CD8-positive, alpha-beta memory T cell (primary cell): ENCODE measurements around the gene C14orf132. TPM values are rescaled to one million over a fixed set of nuclear protein-coding genes. Genes with fewer than 3 reads are reported as not detected.
A peak's percentile ranks its signal among the peaks of the same experiment; 100 is the strongest.

ENCODE experiments used
- CTCF ChIA-PET: fragments of 350-600 bp; sonication (Branson Sonifier 250); formaldehyde crosslinking; loops from one replicate; lab custom pipeline; 2021; ENCODE audit warnings: antibody characterized with exemption; lab: Charles Lee
- POLR2A ChIA-PET: fragments of 350-600 bp; sonication (Branson Sonifier 250); formaldehyde crosslinking; loops from one replicate; lab custom pipeline; 2021; ENCODE audit warnings: antibody characterized with exemption; lab: Charles Lee
- DNase-seq, 5 donors: peaks; one replicate each; pipeline versions ENCODE4 v3.0.0 to v3.0.0-alpha.2; 2020 to 2022; ENCODE audit warnings: mixed read lengths in 1 of 5
- H3K27ac ChIP-seq: one replicate; pipeline ENCODE4 v1.7.0; 2013; ENCODE audit warnings: low read depth, mild to moderate bottlenecking, low read length, moderate library complexity
- H3K27me3 ChIP-seq: 2 replicates; pipeline ENCODE4 v1.7.0; 2013; ENCODE audit warnings: low read length, mild to moderate bottlenecking; ENCODE audit not compliant: insufficient read depth, poor library complexity, severe bottlenecking
- H3K36me3 ChIP-seq: 2 replicates; pipeline ENCODE4 v1.7.0; 2013; ENCODE audit warnings: mild to moderate bottlenecking, low read length, moderate library complexity; ENCODE audit not compliant: insufficient read depth
- H3K4me1 ChIP-seq: 2 replicates; pipeline ENCODE4 v1.7.0; 2013; ENCODE audit warnings: mild to moderate bottlenecking, low read length, moderate library complexity; ENCODE audit not compliant: insufficient read depth
- H3K4me3 ChIP-seq: 2 replicates; pipeline ENCODE4 v1.7.0; 2013; ENCODE audit warnings: mild to moderate bottlenecking, low read length
- H3K9me3 ChIP-seq: 2 replicates; pipeline ENCODE4 v1.7.0; 2013; ENCODE audit warnings: mild to moderate bottlenecking, low read length
- H3K27ac Mint-ChIP-seq, 8 donors: one replicate each; pipeline ENCODE4 v1.8.0; 2020 to 2021; ENCODE audit warnings: mixed read lengths in 8 of 8, mild to moderate bottlenecking in 6 of 8, inconsistent platforms in 3 of 8, moderate library complexity in 3 of 8
- H3K27me3 Mint-ChIP-seq, 2 donors: one replicate each; pipeline ENCODE4 v1.8.0; 2020 to 2021; ENCODE audit warnings: mixed read lengths in 2 of 2, mild to moderate bottlenecking in 1 of 2, moderate library complexity in 1 of 2
- H3K36me3 Mint-ChIP-seq, 3 donors: one replicate each; pipeline ENCODE4 v1.8.0; 2020 to 2021; ENCODE audit warnings: mixed read lengths in 3 of 3, inconsistent platforms in 1 of 3, mild to moderate bottlenecking in 1 of 3
- H3K4me1 Mint-ChIP-seq, 3 donors: one replicate each; pipeline ENCODE4 v1.8.0; 2020 to 2021; ENCODE audit warnings: mixed read lengths in 3 of 3, inconsistent platforms in 1 of 3, mild to moderate bottlenecking in 1 of 3
- H3K4me3 Mint-ChIP-seq, 7 donors: one replicate each; pipeline ENCODE4 v1.8.0; 2020 to 2021; ENCODE audit warnings: mixed read lengths in 7 of 7, mild to moderate bottlenecking in 6 of 7, moderate library complexity in 4 of 7, inconsistent platforms in 2 of 7
- H3K9me3 Mint-ChIP-seq, 5 donors: one replicate each; pipeline ENCODE4 v1.8.0; 2020 to 2022; ENCODE audit warnings: mixed read lengths in 5 of 5, mild to moderate bottlenecking in 3 of 5, moderate library complexity in 2 of 5, inconsistent platforms in 1 of 5
- polyA plus RNA-seq: library from polyadenylated mRNA; unstranded; fragments of 300-500 nt; fragmentation: Illumina TruSeq; gene quantifications from one replicate; pipeline ENCODE4 v1.2.3, GENCODE V29; 2021
- total RNA-seq, 2 experiments: library from RNA; stranded (reverse); gene quantifications; one replicate each; pipeline ENCODE4 v1.2.3, GENCODE V29; 2021

C14orf132 gene
- total and polyA plus RNA-seq, 3 experiments from 2014 or later = 0.29 to 0.61 (median 0.58) TPM

DNA sequence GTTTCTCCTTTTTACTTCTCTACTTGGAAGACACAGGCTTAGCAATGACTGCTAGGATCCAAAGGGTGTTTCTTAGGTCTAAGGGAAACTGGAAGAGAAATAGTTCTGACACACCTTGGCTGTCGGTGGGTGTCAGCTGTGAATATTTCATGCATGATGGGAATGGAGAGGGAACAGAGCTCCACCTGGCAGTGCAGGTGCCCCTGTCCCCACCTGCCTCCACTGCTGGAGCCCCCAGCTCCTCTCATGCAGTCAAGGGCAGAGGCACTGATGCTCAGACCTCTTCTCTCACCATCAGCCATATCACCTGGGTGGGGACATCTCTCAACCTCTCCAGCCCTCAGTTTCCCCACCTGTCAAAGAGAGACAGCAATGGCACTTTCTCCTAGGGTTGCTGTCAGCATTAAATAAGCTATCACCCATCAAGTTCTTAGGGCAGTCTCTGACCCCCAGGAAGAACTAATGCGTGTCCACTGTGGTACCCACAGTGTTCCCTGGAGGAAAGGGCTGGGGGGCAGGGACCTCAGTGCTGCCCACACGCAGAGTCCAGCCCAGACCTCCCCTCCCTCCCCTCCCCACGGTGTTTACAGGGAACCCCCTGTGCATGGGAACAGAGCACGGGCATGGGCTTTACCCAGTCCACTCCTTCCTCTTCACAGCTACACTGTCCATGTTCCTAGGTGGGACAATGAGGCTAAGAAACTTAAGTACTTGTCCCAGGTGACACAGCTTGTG, 69.1 kb downstream of the C14orf132 start:
- Mint-ChIP-seq H3K4me1 (no peaks in the 10 kb centered on the region), H3K9me3 (no peaks in the 10 kb centered on the region), H3K36me3 (no peaks in the 10 kb centered on the region), H3K4me3 (no peak overlapping the region), H3K27me3 (peaks cover 3 to 41% of the 10 kb centered on the region in 2 donors), H3K27ac (no peak overlapping the region)
- ChIA-PET POLR2A (no interaction called here), CTCF (no interaction called here)
- no peak for DNase-seq
- Histone ChIP-seq H3K4me1 (no peaks in the 10 kb centered on the region), H3K9me3 (no peaks in the 10 kb centered on the region), H3K36me3 (no peaks in the 10 kb centered on the region), H3K27me3 (no peaks in the 10 kb centered on the region), H3K27ac (no peak overlapping the region), H3K4me3 (no peak overlapping the region)

- H3K36me3 Mint-ChIP-seq = no peaks in the 10 kb centered on the region
- no peak overlapping the region for H3K4me3 Mint-ChIP-seq
- H3K27me3 ChIP-seq = no peaks in the 10 kb centered on the region
- no peaks in the 10 kb centered on the region for H3K36me3 ChIP-seq
- no peaks in the 10 kb centered on the region for H3K9me3 Mint-ChIP-seq
- CTCF ChIA-PET = no interaction called here
- POLR2A ChIA-PET = no interaction called here
- no peak overlapping the region for H3K4me3 ChIP-seq
- peaks cover 3 to 43% of the 10 kb centered on the region in 2 donors for H3K27me3 Mint-ChIP-seq
- DNase-seq = no peak
- H3K4me1 ChIP-seq = no peaks in the 10 kb centered on the region
- H3K9me3 ChIP-seq = no peaks in the 10 kb centered on the region
- H3K4me1 Mint-ChIP-seq = no peaks in the 10 kb centered on the region
- no peak overlapping the region for H3K27ac ChIP-seq
- no peak overlapping the region for H3K27ac Mint-ChIP-seq
These were observed 69.7 kb downstream of the C14orf132 start for GRCh38 chr14:96108911-96109310.

DNA sequence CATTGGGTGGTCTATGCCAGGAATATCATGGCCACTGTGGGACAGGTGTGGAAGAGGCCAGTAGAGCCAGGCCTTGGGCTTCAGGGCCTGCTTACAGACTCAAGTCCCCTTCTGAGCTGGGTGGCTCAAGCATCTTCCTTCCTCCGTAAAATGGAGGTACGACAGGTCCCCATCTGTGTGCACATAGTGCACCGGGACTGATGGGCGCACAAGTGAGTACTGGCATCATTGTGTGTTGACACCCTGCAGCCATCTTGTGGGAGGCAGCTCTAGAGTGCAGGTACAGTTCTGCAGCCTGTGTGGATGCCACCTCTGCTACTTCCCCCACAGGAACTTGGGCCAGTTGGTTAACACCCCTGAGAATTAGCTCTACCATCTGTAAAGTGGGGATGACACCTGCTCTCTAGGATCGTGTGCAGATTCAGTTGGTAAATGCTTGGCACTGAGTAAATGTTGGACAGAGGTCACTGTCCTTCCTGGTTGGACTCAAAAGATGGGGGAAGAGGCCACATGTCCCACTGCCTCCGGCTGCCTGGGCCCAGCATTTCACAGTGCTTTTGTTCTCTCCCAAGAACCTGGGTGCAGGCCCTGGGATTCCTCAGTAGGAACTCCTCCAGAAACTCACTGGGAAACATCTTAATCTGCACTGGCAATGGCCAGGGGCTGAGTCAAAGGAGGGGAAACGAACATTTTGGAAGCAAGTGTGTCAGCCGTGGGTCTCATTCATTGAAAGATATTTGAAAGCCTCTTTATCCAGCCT, 70.6 kb downstream of the C14orf132 start:
- no peaks in the 10 kb centered on the region for H3K4me1 Mint-ChIP-seq
- H3K27me3 Mint-ChIP-seq = peaks cover 3 to 45% of the 10 kb centered on the region in 2 donors
- H3K9me3 ChIP-seq = no peaks in the 10 kb centered on the region

DNA sequence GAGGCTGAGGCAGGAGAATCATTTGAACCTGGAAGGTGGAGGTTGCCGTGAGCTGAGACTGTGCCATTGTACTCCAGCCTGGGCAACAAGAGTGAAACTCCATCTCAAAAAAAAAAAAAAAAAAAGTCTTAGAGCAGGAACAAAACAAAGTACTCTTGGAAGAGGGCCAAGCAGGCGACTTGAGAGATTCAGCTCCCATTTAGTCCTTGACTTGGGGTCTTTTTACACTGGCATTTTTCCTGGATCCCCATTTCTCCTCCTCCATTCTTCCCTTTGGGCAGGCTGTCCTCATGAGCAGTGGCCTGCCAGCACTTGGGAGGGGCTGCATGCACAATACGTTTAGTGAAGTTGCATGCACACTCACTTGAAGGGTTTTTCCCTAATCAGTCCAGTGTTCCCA, 72.9 kb downstream of the C14orf132 start:
- Histone ChIP-seq H3K9me3 (no peaks in the 10 kb centered on the region), H3K36me3 (no peaks in the 10 kb centered on the region), H3K27me3 (no peaks in the 10 kb centered on the region), H3K4me3 (no peak overlapping the region), H3K4me1 (peaks cover 7% of the 10 kb centered on the region), H3K27ac (no peak overlapping the region)
- CTCF ChIA-PET = no interaction called here
- POLR2A ChIA-PET = no interaction called here
- no peak overlapping the region for H3K27ac Mint-ChIP-seq
- peaks cover 7 to 37% of the 10 kb centered on the region in 2 donors for H3K27me3 Mint-ChIP-seq
- no peak overlapping the region for H3K4me3 Mint-ChIP-seq
- peaks cover 0 to 3% (median 0%) of the 10 kb centered on the region in 3 donors for H3K4me1 Mint-ChIP-seq
- no peak for DNase-seq
- no peaks in the 10 kb centered on the region for H3K9me3 Mint-ChIP-seq
- no peaks in the 10 kb centered on the region for H3K36me3 Mint-ChIP-seq

More for the DNA sequence above, 70.6 kb downstream of the C14orf132 start:
- no peak overlapping the region for H3K27ac ChIP-seq
- Mint-ChIP-seq H3K36me3 (no peaks in the 10 kb centered on the region), H3K27ac (no peak overlapping the region), H3K4me3 (no peak overlapping the region), H3K9me3 (no peaks in the 10 kb centered on the region)
- H3K4me1 ChIP-seq = no peaks in the 10 kb centered on the region
- no peak overlapping the region for H3K4me3 ChIP-seq
- CTCF ChIA-PET = no interaction called here
- H3K27me3 ChIP-seq = no peaks in the 10 kb centered on the region
- no peak for DNase-seq
- no peaks in the 10 kb centered on the region for H3K36me3 ChIP-seq
- POLR2A ChIA-PET = no interaction called here

DNA sequence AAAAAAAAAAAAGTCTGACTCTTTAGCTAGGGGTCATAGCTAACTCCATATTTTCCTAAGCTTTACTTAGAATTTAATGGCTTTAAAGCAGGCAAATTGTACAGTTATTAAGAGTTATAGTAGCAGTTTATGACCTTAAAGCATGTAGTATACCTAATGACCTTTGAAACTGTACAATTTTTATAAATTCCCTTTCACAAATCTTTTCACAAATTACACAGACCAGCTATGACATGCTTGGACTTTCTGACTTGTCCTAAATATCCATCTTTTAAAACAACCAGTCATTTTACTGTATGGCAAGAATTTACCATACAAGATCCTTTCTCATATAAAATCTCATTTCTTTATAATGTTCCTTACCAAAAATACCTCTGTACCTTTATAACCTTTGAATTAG, 74.8 kb downstream of the C14orf132 start:
- Histone ChIP-seq H3K27me3 (no peaks in the 10 kb centered on the region), H3K4me3 (no peak overlapping the region), H3K36me3 (no peaks in the 10 kb centered on the region), H3K4me1 (peaks cover 20% of the 10 kb centered on the region), H3K9me3 (no peaks in the 10 kb centered on the region), H3K27ac (no peak overlapping the region)
- H3K36me3 Mint-ChIP-seq = no peaks in the 10 kb centered on the region
- H3K4me1 Mint-ChIP-seq = peaks cover 0 to 6% (median 0%) of the 10 kb centered on the region in 3 donors
- H3K27ac Mint-ChIP-seq = no peak overlapping the region
- CTCF ChIA-PET = no interaction called here
- H3K27me3 Mint-ChIP-seq = peaks cover 11 to 40% of the 10 kb centered on the region in 2 donors
- POLR2A ChIA-PET = no interaction called here
- H3K4me3 Mint-ChIP-seq = no peak overlapping the region
- DNase-seq = no peak
- no peaks in the 10 kb centered on the region for H3K9me3 Mint-ChIP-seq

DNA sequence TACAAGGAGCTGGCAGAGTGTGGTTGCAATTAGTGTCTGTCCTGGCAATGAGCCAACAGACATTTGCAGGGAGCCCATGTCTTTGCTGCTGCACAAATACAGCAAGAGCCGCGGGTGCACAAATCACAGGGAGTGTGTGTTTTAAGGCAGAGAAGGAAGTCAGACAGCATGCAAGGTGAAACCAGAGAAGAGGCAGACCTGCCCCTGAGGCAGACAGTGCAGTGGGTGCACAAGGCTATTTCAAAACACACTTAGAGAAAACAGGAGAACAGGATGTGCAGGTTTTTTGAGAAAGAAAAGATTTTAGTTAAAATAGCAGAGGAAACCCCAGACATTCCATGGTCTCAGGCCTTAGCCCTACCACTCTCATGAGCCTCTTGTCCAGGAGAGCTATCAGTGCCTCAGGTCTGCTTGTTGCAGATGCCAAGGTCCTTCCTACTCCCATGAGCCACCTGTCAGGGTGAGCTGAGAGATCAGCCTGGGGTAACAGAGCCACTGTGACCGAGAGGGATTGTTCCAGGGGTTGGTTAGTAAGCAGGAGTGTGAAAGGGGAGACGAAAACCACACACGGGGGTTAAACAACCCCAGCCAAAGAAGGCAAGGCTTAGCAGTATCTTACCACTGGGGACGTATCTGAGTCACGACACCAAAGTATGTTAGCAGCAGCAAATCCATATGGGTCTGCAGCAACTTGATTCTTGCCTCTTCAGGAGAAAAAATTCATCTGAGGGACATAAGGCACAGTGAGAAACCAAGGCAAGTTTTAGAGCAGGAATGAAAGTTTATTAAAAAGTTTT, 78.1 kb downstream of the C14orf132 start:
- Histone ChIP-seq H3K36me3 (no peaks in the 10 kb centered on the region), H3K4me3 (no peak overlapping the region), H3K4me1 (peaks cover 20% of the 10 kb centered on the region), H3K27me3 (no peaks in the 10 kb centered on the region), H3K27ac (no peak overlapping the region), H3K9me3 (no peaks in the 10 kb centered on the region)
- POLR2A ChIA-PET = no interaction called here
- no peak for DNase-seq
- Mint-ChIP-seq H3K9me3 (no peaks in the 10 kb centered on the region), H3K27me3 (peaks cover 13 to 37% of the 10 kb centered on the region in 2 donors), H3K4me1 (peaks cover 0 to 6% (median 0%) of the 10 kb centered on the region in 3 donors), H3K36me3 (no peaks in the 10 kb centered on the region), H3K27ac (peak overlapping the region in 2 of 8 donors; percentile 56 to 78), H3K4me3 (no peak overlapping the region)
- CTCF ChIA-PET = no interaction called here

DNA sequence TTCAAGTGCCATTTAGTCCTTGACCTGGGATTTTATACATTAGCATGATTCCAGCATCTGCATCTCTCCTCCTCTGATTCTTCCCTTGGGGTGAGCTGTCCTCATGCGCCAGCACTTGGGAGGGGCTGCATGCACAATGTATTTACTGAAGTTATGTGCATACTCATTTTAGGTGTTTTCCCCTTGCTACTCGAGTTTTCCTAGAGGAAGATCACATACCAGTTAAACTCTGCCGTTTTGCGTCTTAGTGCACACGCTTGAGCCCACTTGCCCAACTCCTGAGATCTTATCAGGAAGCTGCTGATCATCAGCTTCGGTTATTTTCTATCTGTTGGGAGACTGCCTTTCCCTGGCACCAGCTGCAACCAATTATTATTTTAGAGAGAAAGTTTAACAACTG, 78.8 kb downstream of the C14orf132 start:
- no peak overlapping the region for H3K27ac Mint-ChIP-seq
- no peaks in the 10 kb centered on the region for H3K9me3 ChIP-seq
- H3K4me3 Mint-ChIP-seq = peak overlapping the region in 1 of 7 donors; percentile 10
- peaks cover 0 to 6% (median 0%) of the 10 kb centered on the region in 3 donors for H3K4me1 Mint-ChIP-seq
- H3K36me3 ChIP-seq = no peaks in the 10 kb centered on the region
- ChIA-PET POLR2A (no interaction called here), CTCF (no interaction called here)
- H3K27me3 ChIP-seq = no peaks in the 10 kb centered on the region
- peaks cover 20% of the 10 kb centered on the region for H3K4me1 ChIP-seq
- no peaks in the 10 kb centered on the region for H3K36me3 Mint-ChIP-seq
- no peak overlapping the region for H3K27ac ChIP-seq
- H3K27me3 Mint-ChIP-seq = peaks cover 13 to 30% of the 10 kb centered on the region in 2 donors
- no peak for DNase-seq
- H3K4me3 ChIP-seq = no peak overlapping the region
- no peaks in the 10 kb centered on the region for H3K9me3 Mint-ChIP-seq

GRCh38 chr14:96118391-96118790, 79.2 kb downstream of the C14orf132 start:
- Histone ChIP-seq H3K36me3 (no peaks in the 10 kb centered on the region), H3K27ac (no peak overlapping the region), H3K9me3 (no peaks in the 10 kb centered on the region), H3K4me3 (no peak overlapping the region), H3K4me1 (peaks cover 20% of the 10 kb centered on the region), H3K27me3 (no peaks in the 10 kb centered on the region)
- DNase-seq = no peak
- peaks cover 13 to 28% of the 10 kb centered on the region in 2 donors for H3K27me3 Mint-ChIP-seq
- H3K27ac Mint-ChIP-seq = no peak overlapping the region
- ChIA-PET POLR2A (no interaction called here), CTCF (no interaction called here)
- no peaks in the 10 kb centered on the region for H3K9me3 Mint-ChIP-seq
- peaks cover 0 to 9% (median 4%) of the 10 kb centered on the region in 3 donors for H3K4me1 Mint-ChIP-seq
- H3K4me3 Mint-ChIP-seq = no peak overlapping the region
- no peaks in the 10 kb centered on the region for H3K36me3 Mint-ChIP-seq
